HG03097 (cell line): Measurements from ENCODE around the gene ZFHX2.

Source experiments
- ATAC-seq: cut with Tn5 transposase; IDR thresholded peaks from one replicate; pipeline ENCODE4 v1.9.1; 2021; ENCODE audit not compliant: unreplicated experiment, low FRiP score

Gene ZFHX2

DNA sequence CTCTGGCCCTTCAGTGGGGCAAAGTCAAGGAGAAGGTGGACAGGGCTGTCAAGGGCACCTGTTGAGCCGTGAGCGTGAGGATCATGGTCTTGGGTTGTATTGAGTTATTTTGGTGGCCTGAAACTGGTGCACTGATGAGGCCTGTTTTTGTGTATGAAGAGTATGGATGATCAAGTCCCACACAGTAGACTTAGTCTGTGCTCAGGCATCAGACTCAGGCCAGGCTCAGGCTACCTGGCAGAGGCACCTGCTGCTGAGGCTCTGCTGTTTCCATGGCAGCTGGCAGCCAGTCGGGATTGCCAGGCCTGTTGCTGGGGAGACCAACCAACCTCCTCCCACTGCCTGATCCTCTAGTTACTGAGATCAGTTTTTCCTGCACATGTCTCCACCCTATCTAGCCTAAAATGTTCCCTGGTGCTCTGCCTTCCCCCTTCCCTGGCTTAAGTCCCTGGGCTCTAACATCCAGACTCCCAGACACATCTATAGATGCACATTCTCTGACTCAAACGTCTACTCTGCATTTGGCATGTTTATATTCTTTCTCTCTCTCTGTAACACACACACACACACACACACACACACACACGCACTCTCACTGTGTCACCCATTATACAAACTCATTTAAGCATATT, 21.9 kb upstream of the ZFHX2 start:
- no peak for ATAC-seq

DNA sequence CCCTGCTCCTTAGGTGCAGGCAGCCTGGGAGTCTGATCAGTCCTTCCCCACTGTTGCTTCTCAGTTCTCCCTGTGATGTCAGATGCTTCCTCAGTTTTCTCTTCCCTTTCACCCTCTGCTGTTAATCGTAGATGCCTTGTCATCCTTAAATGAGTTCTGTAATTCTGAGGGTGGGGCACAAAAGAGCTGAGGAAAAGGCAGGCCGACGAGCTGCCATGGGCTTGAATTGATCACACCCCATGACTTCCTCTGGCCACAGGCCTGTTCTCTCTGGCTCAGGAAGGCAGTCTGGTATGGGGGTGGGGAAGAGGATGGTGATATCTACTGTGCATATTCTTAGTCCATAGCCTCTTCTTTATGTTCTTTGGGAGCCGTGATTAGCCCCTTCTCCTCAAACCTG, 21.3 kb upstream of the ZFHX2 start:
- ATAC-seq, result no peak

GRCh38 chr14:23572524-23572828, 20.9 kb upstream of the ZFHX2 start:
- ATAC-seq, result no peak

DNA sequence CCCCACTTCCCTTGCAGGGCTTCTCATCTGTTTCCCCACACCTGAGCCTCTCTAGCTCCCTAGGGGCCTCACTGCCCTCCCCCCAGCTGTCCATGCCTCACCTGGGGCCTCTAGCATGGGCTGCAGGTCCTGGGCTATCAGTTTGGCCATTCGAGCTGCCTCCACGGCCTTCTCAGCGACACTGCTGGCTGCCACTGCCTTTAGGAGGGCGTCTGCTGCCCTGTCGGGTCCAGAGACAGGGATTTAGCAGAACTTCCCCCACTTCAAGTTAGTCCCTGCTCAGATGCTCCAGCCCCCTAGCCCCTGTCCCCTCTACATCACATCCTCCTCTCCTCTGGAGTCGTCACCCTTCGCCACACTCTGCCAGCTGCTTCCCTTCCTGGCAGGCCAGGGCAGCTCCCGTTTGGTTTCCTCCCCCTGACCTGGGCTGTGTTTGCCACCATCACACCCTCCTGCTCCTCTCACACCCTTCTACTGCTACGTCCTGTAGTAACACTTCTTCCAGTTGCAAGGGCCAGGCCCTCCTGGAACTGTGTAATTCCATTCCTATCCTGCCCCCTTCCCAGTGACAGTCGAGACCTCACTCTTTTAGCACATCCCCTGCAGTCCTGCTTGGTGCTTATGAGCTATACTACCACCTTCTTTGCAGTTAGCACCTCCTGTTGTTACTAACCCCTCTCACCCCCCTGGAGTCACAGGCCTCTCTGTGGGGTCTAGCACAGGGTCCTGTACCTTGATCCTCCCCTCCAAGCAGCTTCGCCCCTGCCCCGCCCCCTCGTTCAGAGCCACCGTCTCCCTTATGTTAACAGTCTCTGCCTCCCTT, 20.3 kb upstream of the ZFHX2 start:
- no peak for ATAC-seq

- ATAC-seq, result no peak
These were observed 19.4 kb upstream of the ZFHX2 start for GRCh38 chr14:23570806-23571483.

DNA sequence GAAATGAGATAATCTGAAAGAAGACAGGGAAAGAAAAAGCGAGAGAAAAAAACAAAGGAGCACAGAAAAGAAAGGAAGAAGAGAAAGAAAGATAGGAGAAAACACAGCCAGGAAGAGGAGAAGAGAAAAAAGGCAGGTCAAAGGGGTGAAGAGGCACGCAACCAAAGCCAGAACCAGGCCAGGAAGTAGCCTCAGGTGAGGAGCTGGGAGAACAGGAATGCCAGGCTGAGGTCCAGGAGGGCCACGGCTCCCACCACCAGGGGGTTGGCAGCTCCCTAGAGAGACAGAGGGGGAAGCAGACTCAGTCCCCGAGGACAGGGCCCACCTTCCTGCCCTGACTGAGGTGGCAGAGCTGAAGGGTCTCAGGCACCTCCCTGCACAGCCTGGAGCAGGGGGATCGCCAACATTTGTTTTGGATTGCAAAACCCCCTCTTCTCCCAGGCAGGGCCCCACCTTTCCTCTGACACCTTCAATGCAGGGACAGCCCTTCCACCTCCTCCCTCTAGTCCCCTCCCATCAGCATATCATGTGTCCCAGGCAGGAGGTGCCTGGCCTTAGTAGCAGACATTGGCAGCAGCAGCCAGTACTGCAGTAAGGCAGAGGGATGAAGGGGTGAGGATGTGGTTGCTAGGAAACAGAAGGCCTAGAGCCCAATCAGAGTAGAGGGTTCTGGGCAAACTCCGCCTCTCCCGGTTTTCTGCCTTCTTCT, 18.0 kb upstream of the ZFHX2 start:
- no peak for ATAC-seq

GRCh38 chr14:23568600-23569331, 17.2 kb upstream of the ZFHX2 start:
- ATAC-seq, result no peak

DNA sequence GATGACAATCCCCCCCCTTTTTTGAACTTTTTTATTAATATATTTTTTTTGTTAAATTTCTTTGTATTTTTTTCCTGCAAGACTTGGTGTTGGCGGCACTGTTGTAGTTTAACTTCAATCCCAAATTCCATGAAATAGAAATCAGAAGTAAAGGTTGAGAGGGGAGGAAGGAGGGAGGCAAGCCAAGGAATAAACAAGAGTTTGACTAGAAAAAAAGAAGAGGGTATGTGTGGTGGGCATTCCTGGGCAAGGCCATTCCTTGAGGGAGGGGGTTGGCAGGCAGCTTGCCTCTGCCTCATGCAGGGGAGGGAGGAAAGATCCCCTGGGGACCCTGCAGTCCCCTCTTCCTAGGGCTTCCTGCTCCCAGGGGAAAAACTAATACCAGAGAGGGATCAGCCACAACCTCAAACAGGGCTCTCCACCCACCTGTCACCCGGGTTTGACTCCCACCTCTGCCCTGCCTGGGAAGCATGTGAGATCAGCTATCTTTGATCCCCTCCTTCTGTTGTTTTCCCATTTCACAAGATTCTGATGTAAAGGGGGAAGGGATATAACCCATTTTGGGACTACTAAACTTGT, 16.5 kb upstream of the ZFHX2 start:
- no peak for ATAC-seq

GRCh38 chr14:23567186-23568020, 15.8 kb upstream of the ZFHX2 start, which contains the start of gene AP1G2:
Gene AP1G2, minus strand, starts transcription at chr14:23567791. Its CDS starts 477 bp downstream, at chr14:23567314.
- peak; percentile 81 for ATAC-seq

DNA sequence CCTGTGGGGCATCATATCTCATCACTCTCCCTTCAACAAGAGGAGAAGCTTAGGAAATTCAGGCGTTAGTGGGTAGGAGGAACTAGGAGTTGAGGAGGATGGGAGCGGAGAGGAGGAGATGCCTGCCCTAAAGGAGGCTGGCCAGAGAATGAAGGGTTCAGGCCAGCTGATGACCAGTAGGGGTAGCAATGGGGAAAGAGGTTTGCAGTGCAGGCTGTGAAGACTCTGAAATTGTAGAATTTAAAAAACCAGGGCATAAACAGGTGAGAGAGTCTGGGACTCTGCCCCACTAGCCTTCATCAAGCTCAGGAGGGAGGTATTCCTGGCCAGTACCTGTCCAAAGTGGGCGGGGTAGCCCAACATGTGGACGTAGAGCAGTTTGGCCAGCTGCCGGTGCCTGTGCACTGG, 15.2 kb upstream of the ZFHX2 start:
- ATAC-seq, result peak; percentile 2

GRCh38 chr14:23566112-23566777, 14.7 kb upstream of the ZFHX2 start:
- no peak for ATAC-seq

DNA sequence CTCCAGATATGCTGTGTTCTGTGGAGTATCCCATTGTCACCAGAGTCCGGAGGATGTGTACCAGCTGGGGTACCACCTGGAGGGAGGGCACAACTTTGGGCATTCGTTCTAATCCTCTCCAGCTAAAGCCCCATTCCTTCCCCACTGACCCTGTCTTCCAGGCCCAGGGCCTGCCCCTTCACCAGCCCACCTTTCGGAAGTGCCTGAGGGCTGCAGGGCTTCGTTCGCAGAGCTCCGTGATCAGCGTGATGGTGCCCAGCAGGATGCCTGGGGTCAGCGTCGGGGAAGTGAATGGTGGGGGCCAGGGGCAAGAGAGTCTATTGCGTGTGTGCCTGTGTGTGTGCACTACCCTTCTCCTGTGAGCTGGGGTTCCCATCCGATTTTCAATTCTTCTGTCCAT, 14.1 kb upstream of the ZFHX2 start:
- ATAC-seq, result no peak

DNA sequence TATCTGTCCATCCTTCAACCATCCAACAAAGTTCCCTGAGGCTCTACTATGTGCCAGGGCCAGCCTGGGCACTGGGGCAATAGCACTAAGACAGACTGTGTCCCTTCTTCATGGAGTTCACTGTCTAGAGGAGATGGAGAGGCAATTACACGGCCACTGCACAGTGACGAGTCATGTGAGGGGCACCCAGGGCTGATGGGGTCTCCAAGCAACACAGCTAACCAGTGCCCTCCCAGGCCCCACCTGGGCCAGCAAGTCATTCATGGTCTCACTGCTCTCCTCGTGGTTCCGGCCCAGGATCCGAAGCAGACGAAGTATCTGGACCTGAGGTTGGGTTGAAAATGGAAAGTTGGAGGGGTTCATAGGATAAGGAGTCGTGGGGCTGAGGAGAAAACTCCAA, 13.3 kb upstream of the ZFHX2 start:
- no peak for ATAC-seq

GRCh38 chr14:23564181-23564812, 12.7 kb upstream of the ZFHX2 start:
- ATAC-seq, result no peak

DNA sequence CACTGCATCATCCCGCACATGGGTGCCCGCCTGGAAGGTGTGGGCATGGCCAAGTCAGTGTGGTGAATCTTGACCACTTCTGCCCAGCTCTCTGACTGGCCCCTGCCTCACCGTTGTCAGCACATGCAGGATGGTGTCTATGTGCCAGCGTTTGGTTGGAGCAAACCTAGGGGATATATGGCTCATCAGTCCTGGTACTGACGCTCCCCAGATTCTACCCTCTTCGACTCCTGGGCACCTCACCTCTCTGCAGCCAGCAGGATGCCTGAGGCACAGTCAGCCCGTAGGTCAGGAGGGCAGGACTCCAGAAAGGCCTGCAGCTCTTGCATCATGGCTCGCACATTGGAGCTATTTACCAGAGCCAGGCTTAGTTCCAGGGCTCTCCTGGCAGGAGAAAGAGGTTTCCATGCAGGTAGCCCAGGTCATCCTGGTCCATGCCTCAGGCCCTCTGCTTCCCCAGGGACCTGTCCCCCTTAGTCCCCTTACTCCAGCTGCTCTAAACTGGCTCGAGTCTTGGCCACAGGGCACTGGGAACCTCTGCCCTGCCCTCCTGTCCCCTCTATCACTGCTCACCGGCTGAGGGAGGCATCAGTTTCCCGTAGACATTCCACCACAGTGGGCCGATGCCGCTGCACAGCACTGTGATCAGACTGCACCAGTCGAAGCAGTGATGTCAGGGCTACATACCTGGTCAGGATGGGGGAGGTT, 12.1 kb upstream of the ZFHX2 start:
- ATAC-seq, result no peak

GRCh38 chr14:23562822-23563472, 11.4 kb upstream of the ZFHX2 start:
- no peak for ATAC-seq
